ENCODE results near the gene TMEFF2.

- TF ChIP-seq POLR2AphosphoS5 (IDR thresholded peaks at IDR 0.05; ENCODE audit: low read depth, low read length) (no peak), TAF1 (IDR thresholded peaks at IDR 0.05; ENCODE audit: borderline replicate concordance, insufficient read depth, low read length) (no peak)
- TF ChIP-seq, protein P1, sequence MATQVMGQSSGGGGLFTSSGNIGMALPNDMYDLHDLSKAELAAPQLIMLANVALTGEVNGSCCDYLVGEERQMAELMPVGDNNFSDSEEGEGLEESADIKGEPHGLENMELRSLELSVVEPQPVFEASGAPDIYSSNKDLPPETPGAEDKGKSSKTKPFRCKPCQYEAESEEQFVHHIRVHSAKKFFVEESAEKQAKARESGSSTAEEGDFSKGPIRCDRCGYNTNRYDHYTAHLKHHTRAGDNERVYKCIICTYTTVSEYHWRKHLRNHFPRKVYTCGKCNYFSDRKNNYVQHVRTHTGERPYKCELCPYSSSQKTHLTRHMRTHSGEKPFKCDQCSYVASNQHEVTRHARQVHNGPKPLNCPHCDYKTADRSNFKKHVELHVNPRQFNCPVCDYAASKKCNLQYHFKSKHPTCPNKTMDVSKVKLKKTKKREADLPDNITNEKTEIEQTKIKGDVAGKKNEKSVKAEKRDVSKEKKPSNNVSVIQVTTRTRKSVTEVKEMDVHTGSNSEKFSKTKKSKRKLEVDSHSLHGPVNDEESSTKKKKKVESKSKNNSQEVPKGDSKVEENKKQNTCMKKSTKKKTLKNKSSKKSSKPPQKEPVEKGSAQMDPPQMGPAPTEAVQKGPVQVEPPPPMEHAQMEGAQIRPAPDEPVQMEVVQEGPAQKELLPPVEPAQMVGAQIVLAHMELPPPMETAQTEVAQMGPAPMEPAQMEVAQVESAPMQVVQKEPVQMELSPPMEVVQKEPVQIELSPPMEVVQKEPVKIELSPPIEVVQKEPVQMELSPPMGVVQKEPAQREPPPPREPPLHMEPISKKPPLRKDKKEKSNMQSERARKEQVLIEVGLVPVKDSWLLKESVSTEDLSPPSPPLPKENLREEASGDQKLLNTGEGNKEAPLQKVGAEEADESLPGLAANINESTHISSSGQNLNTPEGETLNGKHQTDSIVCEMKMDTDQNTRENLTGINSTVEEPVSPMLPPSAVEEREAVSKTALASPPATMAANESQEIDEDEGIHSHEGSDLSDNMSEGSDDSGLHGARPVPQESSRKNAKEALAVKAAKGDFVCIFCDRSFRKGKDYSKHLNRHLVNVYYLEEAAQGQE (IDR thresholded peaks at IDR 0.05; ENCODE audit: insufficient read depth in 1 of 2, low read depth in 2 of 2, low read length in 2 of 2), result no peak
These were observed 49.2 kb downstream of the TMEFF2 start for GRCh38 chr2:192145496-192145895.

All from PFSK-1 (cell line).